Neural progenitor cell (in vitro differentiated cells): ENCODE measurements around the gene JMJD7.

Experiments used
- CTCF ChIP-seq: fragments of 200-600 bp; sonication (generic); IDR thresholded peaks from 2 replicates; pipeline ENCODE4 v1.5.1; 2017; ENCODE audit warnings: antibody characterized with exemption, mild to moderate bottlenecking
- EZH2 ChIP-seq: fragments of 200-600 bp; sonication (generic); IDR thresholded peaks from 2 replicates; pipeline ENCODE4 v1.6.1; 2017; ENCODE audit warnings: antibody characterized with exemption, mild to moderate bottlenecking, moderate library complexity
- EZH2phosphoT487 ChIP-seq: fragments of 200-600 bp; sonication (generic); IDR thresholded peaks from 2 replicates; pipeline ENCODE4 v1.6.1; 2017; ENCODE audit warnings: antibody characterized with exemption

- TF ChIP-seq EZH2: no peak
- TF ChIP-seq EZH2phosphoT487: no peak
- TF ChIP-seq CTCF: no peak
Observed at GRCh38 chr15:41779662-41780157, 48.2 kb upstream of the JMJD7 start.
